Measurements from ENCODE around the gene CHRNA7.

CHRNA7 gene

DNA sequence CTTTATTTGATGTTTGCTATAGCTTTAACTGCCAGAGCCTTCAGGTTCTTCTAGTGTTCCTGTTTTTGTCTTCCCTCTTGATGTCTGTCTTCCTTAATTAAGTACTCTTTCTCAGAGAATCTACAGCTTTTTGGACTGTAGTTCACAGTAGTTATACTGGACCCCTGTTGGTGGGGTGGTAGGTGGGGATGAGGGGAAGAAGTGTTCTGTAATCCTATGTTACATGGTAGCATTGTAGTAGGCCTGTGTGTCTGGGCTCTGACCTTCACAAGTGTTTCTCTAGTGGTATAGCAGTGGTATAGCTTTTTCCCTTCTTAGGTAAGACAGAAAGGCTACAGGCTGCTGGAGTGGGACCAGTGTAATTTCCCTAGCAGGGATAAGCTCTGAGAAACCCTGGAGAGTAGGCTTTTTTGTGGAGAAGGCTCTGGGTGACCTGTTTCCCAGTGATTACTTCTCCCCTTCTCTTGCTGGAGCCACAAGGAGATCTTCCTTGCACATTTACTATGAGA is 59.6 kb downstream of the CHRNA7 start:
- no peak for DNase-seq (ENCODE audit: low spot score)

DNA sequence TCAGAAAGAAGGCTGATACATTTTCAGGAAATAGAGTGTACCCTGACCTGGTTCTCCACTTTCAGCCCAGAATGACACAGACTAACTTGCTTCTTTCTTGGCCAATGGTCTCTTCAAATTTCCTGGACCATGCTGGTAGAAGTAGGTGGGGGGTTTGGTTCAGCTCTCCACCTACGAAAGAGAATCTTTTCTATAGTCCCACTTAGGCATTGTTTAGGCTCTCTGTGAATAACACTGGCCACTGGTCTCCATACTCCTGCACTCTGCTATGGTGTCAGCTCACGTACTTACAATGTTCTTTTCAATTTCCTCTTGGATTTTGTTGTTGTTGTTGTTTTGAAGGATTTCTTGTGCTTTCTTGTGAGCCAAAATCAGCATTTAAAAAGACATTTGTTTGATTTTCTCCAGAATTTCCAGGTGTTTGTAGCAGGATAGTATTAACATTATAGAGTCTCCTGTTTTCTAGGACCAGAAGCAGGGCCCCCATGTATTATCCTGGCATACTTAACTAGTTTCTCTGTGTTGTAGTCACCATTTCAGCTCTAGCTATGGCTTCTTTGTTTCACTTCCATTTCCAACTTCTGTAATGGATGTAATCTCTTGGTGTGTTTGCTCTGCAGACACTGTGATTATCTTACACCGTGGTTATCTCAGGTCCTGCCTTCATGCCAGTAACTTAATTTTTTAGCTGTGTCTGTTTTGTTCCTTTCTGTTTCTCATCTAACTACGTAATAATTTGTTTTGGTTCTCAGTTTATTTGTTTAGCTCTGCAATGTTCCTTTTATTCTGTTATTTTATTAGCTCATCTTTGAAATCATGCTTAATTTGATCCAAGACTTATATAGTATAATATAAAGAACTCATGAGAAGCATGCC is 61.4 kb downstream of the CHRNA7 start:
- no peak for DNase-seq (ENCODE audit: low spot score)

DNA sequence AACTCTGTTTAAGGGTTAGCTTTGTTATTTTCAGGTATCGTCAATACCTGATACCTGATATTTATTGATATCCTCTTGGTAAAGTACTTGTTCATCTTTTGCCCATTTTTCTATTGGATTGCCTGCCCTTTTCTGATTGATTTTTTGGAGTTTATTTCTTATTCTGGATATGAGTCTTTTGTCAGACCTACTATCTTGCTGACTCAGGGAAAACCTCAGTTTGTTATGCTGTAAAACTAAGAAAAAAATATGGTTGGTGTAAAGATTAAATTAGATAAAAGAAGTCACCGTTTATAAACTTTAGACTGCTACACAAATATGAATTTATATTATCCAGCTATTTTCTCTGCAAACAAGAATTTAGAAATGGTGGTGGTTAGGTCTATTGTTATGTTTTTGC is 65.9 kb downstream of the CHRNA7 start:
- DNase-seq (ENCODE audit: low spot score), result no peak

DNA sequence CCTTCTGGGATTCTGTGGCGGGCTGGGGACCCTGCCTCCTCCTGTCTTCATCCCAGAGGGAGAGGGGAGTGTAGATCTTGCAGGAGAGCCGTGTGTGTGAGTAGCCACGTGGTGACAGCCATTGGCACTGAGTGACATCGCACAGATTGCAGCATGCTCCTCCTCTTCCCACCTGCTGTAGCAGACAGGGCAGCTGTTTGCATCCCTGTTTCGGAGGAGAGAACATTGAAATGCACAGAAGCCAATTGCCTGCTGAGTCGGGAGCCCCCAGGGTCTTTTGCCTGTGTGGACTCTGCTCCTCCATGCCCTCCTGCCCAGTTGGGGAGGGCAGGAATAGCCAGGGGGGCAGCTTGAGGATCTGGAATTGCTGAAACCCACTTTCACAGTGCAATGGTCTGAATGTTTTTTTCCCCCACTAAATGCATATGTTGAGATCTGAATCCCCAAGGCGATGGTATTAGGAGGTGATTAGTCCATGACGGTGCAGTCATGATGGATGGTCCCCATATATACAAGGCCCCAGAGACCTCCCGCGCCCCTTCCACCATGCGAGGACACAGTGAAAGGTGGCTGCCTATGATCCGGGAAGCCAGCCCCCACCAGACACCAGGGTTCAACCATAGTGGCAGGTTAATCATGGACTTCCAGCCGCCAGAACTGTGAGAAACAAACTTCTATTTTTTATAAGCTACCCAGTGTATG is 66.8 kb downstream of the CHRNA7 start:
- no peak for DNase-seq (ENCODE audit: low spot score)

DNA sequence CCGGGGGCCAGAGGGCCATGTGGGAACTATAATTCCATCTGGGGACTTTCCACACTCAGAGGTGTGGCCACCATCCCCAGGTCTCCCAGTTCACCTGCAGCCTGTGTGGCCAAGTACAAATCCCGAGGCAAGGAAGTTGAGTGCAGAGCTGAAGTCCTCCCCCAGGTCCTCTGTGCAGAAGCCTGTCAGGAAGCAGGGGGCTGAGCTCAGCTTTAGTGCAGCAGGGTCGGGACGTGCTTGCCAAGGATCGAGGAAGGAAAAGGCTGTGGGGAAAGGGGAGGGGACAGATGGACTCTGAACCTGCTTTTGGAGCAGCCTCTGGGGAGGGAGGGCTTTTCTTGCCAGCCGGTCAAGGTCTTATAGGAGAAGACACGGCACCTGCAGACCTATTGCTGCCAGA is 67.7 kb downstream of the CHRNA7 start:
- no peak for DNase-seq (ENCODE audit: low spot score)

DNA sequence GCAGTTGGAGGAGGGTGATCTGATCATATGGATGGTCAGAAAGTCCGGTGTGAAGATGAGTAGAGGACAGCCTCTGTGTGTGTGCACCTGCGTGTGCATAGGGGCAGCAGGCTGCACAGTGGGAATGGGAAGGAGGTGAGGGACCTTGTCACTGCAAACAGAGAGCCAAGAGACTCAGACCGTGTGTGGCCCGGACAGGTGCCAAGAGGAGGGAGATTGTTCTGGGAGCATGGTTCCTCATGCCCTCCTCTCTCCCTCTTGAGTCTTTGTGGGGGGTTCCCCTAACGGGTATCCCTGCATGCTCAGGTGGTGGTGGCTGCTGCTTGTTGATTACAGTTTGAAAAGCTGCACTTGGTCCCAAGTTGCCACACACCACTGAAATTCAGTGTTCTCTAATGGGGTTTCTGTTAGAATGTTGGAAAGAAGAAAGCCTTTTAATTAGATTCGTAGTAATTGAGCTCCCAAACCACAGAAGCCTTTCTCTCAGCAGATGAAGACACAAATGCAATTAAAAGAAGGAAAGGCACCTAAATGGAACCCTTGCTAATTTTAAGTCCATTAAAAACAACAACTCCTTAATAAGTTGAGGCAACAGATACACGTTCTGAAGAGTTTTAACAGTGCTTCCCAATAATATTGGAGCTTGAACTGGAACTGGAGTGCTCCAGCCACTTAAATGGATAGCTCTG is 68.9 kb downstream of the CHRNA7 start:
- DNase-seq (ENCODE audit: low spot score), result no peak

DNA sequence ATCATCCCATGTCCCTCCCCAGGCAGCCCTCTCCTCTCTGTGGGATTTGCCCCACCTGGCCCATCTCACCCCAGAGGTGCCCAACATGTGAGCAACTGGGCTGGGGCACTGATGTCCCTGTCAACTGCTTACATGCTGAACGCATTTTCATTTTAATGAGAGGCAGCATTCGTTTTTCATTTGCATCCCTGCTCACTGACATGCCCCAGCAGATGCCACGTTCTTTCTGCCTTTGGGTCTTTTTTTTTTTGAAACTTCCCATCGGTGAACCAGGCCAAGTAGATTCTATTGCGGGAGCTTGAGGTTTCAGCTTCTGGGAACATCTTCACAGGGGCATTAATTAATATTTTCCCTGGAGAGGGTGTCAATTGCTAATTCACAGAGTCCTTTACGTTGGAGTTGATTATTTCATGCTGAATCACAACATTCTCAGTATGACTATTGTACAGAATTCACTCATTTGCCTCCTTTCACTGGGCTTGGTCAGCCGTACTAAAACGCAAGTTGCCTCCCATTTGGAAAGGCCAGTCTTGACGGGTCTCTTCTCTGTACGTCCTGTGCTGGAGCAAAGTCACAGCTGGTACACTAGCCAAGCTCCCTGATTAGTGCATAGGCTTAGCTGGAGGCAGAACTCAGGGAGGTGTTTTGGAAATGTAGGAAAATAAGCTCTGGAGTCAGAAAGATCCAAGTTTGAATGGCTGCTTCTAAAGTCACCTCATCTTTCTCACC is 69.8 kb downstream of the CHRNA7 start:
- DNase-seq (ENCODE audit: low spot score), result no peak

DNA sequence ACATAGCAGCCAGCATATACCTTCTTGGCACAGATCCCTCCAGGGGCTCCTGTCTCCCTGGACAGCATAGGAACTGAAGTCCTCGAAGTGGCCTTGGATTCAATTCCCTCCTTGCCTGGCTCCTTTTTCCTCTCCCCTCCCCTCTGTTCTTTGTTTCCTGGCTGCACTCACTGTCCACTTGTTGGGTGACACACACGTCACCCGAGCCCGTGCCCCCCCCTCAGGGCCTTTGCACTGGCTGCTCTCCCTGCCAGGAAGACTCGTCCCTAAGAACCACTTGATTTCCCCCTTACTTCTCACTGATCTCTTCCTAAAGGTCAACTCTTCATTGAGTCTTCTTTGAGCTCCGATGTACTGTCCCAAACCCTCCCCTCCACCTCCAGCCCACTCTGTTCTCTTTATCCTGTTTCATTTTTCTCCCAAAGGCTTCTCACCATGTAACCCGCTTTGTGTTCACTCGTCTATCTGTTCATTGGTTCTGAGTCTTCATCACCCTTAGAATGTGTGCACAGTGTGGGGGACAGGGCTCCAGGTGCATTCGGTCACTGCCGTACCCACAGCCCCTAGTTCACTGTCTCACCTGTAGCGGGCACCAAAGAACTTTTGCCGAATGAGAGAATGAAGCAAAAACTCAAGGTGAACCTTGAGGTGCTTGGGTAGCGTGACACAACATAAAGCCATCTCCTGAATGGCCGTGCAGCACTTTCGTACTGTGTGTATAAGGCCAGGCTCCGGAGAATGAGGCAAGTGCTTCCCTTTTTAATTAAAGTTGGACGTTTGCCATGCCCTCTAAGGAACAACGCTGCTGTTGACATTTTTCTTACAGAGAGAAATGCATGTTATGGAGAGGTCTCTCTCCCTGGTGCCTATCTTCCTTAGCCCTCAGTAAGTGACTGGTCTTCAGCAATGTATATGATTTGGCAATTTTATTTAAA is 74.0 kb downstream of the CHRNA7 start:
- DNase-seq (ENCODE audit: low spot score), result no peak

DNA sequence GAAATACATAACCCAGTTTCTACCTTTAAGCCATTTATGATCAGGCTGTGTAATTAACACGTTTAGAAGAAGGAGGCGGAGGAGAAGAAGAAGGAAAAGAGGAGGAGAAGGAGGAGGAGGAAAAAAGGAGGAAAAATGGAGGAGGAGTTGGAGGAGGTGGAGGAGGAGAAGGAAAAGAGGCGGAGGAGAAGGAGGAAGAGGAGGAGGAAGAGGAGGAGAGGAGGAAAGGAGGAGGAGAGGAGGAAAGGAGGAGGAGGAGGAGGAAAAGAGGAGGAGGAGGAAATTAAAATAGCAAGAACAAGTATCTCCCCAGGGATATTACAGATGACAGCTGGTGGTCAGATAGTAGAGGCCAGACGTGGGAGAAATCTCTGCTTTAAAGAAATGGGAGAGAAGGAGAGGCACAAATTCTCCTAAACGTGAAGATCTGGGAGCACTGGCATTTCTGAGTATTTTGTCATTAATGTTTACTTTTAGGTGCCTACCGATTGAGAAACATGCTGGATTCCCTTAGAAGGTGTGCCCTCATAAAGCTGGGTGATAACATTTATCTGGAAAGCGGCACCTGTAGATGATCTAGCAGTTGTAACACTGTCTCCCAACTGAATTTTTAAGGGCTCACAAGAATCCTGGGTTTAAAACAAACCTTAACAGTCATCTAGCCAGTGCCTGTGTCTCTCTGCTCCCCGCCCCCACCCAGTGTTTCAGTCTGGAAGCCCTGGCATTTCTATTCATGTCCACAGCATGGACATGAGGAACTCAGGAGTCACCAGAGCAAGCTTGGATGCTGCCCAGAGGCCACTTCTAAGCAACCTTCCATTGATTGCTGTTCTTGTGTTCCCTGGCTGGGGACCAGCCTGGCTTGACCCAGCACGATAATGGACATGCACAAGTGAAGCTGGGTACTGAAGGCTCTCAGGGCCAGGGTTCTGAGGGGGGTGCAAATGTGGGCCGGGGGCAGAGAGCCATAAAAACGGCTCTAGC is 75.2 kb downstream of the CHRNA7 start:
- no peak for DNase-seq (ENCODE audit: low spot score)

DNA sequence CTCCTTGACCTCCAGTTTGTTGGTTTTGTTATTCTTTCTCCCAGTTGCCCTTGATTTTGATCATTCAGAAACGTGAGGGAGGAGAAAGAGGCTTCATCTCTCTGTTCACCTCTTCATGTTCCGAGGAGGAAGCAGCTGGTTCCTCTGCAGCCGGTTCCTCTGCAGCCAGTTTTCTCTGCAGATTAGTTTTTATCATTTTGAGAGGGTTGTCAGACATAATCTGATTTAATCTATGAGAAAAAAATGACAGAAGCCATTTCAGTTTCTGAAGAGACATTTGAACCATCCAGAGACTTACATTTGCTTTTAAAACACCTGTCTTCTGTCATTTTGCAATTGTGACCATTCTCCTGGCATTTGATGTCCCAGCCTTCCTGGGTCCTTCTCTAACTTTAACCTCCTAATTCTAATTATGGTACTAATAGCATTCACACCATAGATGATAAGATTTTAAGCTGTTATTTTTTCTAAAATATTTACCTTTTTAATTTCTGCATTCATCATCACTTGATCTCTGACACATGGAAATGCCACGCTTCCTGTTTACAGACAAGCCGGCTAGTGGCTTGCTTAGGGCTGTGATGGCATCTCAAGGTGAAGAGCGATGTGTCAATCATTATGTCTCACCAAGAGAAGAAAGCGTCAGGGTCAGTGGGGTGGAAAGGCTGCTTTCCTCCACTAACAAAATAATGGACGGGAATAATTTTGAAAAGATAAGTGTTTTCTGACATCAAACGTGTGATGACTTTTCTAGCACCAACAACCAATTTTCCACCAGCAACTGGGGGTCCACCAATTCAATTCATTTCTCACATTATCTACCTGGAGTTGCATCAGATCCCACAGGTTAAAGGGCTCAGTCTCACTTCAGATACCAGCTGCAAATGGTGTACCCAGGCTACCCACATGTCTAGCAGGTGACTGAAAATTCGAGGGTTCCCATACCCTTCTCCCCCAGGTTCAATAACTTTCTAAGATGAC is 76.4 kb downstream of the CHRNA7 start:
- no peak for DNase-seq (ENCODE audit: low spot score)

DNA sequence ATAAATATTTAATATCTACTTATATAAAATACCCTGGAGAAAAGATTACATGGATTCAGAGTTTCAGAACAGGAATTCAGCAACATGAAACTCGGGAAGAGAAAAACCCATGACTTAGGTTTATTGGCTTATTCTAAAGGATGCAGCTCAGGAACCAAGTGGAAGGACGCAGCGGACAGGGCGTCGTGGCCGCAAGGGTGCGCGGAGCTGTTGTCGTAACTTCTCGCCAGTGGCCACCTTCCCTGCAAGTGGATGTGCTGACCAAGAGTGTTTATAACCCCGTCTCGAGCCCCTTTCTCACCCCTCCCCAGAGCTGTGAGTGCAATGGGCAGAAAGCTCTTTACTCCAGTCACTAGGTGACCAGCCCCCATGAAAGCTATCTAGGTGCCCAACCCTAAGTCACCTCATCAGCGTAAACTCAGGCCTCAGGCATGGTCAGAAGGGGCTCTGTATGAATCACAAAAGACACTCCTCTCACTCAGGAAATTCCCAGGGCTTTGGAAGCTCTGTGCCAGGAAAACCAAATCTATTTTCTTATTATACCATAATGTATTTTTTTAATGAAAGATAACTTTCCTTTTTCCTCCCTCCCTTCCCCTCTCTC is 77.3 kb downstream of the CHRNA7 start:
- DNase-seq (ENCODE audit: low spot score), result no peak

DNA sequence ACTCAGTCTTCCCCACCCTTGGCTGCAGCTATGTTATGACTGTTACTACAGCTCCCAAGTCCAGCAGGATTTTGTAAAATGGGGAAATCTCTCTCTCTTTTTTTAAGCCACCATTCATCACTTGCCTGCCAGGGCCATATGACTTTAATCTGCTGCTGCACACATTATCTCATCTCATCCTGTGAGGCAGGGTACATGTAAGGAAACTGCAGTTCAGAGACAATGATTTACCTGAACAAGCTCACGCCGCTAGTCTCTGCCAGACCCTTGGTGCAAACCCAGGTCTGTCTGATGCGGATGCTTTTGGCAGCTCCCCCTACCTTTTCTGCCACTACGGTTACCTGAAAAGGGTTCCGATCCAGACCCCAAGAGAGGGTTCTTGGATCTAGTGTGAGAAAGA is 78.3 kb downstream of the CHRNA7 start:
- DNase-seq (ENCODE audit: low spot score), result no peak

DNA sequence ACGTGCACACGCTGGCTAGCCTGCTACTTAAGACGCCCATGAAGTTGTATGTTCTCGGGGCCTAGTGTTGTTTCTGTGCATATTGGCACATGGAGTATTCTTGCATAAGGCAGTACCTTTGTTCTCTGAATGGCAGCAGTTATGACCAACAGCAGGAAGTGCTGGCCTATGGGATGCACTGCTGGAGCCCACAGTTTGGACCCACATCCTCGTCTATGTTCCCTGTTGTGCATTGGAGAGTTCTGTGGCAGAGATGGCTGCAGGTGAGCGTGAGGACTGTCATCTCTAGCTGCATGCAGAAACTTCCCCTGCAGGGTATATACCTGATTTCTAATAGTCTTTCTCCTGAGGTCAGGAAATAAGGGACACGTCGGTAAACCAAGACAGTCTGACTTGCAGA is 81.8 kb downstream of the CHRNA7 start:
- no peak for DNase-seq (ENCODE audit: low spot score)

DNA sequence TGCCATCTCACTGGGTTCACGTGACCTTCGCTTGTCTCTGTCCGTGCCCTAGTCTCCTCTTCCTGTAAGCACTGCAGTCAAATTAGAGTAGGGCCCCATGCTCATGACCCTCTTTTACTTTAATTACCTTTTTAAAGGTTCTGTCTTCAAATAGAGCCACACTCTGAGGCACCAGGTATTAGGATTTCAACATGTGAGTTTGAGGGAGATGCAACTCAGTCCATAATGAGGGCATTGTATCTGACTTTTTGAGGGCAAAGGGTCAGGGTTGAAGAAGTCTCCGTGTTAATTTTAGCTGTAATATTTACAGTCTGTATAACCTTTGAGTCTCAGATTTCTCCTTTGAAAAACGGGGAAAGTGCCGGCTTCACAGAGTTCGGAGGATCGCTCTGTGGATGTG is 82.9 kb downstream of the CHRNA7 start:
- no peak for DNase-seq (ENCODE audit: low spot score)

DNA sequence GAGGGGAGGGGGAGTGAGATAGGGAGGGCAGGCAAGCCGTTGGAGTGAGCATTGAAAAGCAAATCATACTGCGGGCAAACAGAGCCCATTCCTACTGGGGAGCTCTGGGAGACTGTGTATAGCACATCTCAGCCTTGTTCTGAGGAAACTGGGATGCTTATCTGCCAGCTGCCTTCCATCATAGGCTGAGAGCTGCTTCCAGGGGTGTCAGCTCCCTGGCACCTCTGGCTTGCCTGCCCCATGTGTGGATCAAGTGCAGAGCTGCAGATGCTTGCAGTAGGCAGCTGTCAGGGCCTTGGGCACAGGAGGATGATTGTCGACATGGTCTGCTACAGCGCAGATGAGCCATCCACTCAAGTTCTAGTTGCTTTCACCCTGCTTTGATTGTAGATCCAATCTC is 86.8 kb downstream of the CHRNA7 start:
- DNase-seq (ENCODE audit: low spot score), result no peak

DNA sequence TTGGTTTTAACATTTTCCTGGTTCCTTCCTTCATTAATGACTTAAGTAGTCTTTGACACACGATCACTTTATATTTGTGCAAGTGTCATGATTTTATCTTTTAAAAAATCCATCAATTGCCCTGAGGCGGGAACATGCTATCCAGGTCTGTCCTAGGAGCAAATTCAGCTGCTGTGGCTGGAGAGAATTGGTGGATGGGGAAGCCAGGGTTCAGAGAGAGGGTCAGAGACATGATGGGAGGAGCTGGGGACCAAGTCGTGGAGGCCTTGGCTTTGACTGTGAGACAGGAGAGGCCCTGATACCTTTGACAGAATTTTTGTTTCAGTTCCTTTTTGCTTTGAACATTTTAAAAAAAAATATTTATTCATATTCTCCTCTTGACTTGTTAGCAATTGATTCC is 89.0 kb downstream of the CHRNA7 start:
- DNase-seq (ENCODE audit: low spot score), result no peak

DNA sequence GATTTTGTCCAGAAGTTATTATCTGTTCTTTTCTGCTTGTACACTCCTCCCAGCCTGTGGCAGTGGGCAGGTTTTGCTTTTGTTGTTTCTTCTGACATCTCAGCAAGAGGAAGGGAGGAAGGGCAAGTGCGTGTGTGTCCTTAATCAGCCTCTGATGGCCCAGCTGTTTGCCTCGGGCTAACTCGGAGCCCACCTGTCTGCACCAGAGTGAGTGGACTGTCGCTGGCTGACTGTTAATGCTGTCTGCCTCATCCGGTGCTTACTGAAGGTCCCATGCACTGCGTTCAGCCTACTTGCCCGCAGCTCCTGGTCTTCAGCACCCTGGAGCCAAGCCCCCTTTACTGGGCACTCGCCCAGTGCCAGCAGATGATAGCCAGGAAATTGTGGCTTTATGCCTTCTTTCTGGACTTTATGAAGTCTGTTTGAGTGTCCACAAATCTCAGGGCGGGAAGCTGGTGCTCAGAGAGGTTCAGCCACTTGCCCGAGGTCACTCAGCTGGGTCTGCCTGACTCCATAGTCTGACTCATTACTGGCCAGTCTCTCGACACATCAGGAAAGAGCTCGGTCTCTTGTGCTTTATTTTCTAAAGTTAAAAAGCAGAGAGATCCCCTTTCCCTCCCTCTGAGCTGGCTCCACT is 89.5 kb downstream of the CHRNA7 start:
- no peak for DNase-seq (ENCODE audit: low spot score)

Data from AG20443 (cell line).